Activated CD8-positive, alpha-beta T cell treated with anti-CD3 and anti-CD28 coated beads for 36 hours (primary cell): ENCODE data around the gene BTAF1. TPM values are rescaled to one million over a fixed set of nuclear protein-coding genes. Genes with fewer than 3 reads are reported as not detected.

Source experiments
- ATAC-seq: fragments of 200-7000 bp; cut with Tn5 transposase; one replicate; pipeline ENCODE4 v1.10.0; 2021; ENCODE audit warnings: mild to moderate bottlenecking, moderate library complexity
- CTCF ChIA-PET: fragments of 350-600 bp; sonication (Branson Sonifier 250); formaldehyde crosslinking; loops from one replicate; lab custom pipeline; 2021; ENCODE audit warnings: antibody characterized with exemption; lab: Charles Lee
- POLR2A ChIA-PET: fragments of 350-600 bp; sonication (Branson Sonifier 250); formaldehyde crosslinking; loops from one replicate; lab custom pipeline; 2021; ENCODE audit warnings: antibody characterized with exemption; lab: Charles Lee
- DNase-seq: peaks from one replicate; pipeline ENCODE4 v3.0.0-alpha.2; 2020
- H3K27ac Mint-ChIP-seq: one replicate; pipeline ENCODE4 v1.8.0; 2021; ENCODE audit warnings: mild to moderate bottlenecking, mixed read lengths
- H3K27me3 Mint-ChIP-seq: one replicate; pipeline ENCODE4 v1.8.0; 2021; ENCODE audit warnings: mixed read lengths
- H3K36me3 Mint-ChIP-seq: one replicate; pipeline ENCODE4 v1.8.0; 2021; ENCODE audit warnings: low read depth, mixed read lengths
- H3K4me1 Mint-ChIP-seq: one replicate; pipeline ENCODE4 v1.8.0; 2021; ENCODE audit warnings: low read depth, mixed read lengths
- H3K4me3 Mint-ChIP-seq: one replicate; pipeline ENCODE4 v1.8.0; 2021; ENCODE audit warnings: mild to moderate bottlenecking, moderate library complexity, mixed read lengths
- H3K9me3 Mint-ChIP-seq: one replicate; pipeline ENCODE4 v1.8.0; 2021; ENCODE audit warnings: mixed read lengths
- intact Hi-C: fragments of 100-400 bp; cut with micrococcal nuclease; formaldehyde crosslinking; loops from one replicate; pipeline ENCODE4 v1.10.0; 2022
- total RNA-seq, 2 experiments: library from RNA; stranded (reverse); gene quantifications; one replicate each; pipeline ENCODE4 v1.2.3, GENCODE V29; 2021
- TF ChIP-seq, protein P1 (sequence below): fragments of 200-600 bp; IDR thresholded peaks from one replicate; pipeline ENCODE4 v1.8.0; 2022; ENCODE audit warnings: antibody characterized with exemption, mild to moderate bottlenecking

Gene BTAF1
- total RNA-seq, 2 experiments from 2014 or later = 73.4 to 75.3 TPM

DNA sequence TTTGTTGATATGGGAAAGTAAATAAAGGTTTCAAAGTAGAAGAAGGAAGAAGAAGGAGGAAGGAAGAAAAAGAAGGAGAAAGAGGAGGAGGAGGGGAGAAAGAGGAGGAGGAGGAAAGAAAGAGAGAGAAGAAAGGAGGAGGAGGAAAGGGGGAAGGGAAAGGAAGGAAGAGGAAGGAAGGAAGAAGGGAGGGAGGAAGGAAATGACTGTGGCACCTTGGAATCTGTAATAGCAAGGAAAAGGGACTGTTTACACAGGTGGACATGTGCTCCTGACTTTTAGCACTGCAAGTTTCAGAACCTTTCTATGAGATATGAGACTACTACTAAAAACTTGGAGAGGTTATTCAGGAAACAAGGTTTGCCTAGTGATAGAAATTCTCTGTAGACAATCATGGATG lies 153.2 kb downstream of the BTAF1 start:
- Mint-ChIP-seq H3K27me3 (no peaks in the 10 kb centered on the region), H3K9me3 (no peaks in the 10 kb centered on the region), H3K4me1 (no peaks in the 10 kb centered on the region), H3K36me3 (peaks cover 4% of the 10 kb centered on the region), H3K27ac (no peak overlapping the region), H3K4me3 (no peak overlapping the region)
- ATAC-seq = no peak
- POLR2A ChIA-PET = no interaction called here
- CTCF ChIA-PET = interaction anchor here (1.1 kb wide), 1 partner anchor 11 kb away, joined by 3 read pairs; no protein-coding TSS in a partner anchor
- DNase-seq = no peak
- TF ChIP-seq, protein P1, sequence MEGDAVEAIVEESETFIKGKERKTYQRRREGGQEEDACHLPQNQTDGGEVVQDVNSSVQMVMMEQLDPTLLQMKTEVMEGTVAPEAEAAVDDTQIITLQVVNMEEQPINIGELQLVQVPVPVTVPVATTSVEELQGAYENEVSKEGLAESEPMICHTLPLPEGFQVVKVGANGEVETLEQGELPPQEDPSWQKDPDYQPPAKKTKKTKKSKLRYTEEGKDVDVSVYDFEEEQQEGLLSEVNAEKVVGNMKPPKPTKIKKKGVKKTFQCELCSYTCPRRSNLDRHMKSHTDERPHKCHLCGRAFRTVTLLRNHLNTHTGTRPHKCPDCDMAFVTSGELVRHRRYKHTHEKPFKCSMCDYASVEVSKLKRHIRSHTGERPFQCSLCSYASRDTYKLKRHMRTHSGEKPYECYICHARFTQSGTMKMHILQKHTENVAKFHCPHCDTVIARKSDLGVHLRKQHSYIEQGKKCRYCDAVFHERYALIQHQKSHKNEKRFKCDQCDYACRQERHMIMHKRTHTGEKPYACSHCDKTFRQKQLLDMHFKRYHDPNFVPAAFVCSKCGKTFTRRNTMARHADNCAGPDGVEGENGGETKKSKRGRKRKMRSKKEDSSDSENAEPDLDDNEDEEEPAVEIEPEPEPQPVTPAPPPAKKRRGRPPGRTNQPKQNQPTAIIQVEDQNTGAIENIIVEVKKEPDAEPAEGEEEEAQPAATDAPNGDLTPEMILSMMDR = no peak
- intact Hi-C loops = no loop called here

DNA sequence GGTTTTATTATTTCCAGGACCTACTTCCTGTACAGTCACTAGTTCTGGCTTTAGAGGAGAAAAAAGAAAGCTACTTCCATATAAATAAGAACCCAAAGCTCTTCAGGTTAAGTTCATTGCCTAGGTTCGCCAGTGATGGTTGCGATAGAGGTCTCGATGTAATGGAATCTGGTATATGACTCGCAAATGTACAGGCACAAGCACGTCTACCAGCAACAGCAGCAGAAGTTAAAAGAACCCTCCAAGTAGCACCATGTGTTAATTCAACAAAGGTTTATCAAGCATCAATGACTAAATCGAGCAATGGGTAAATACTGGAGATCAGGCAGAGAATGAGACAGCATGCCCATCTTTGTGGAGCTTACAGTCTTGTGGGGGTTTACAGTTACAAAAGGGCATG lies 155.4 kb downstream of the BTAF1 start:
- H3K9me3 Mint-ChIP-seq = no peaks in the 10 kb centered on the region
- no peak for DNase-seq
- H3K27ac Mint-ChIP-seq = no peak overlapping the region
- no peaks in the 10 kb centered on the region for H3K4me1 Mint-ChIP-seq
- H3K36me3 Mint-ChIP-seq = peaks cover 4% of the 10 kb centered on the region
- H3K27me3 Mint-ChIP-seq = no peaks in the 10 kb centered on the region
- ATAC-seq = no peak
- TF ChIP-seq, protein P1 = no peak
- ChIA-PET POLR2A (no interaction called here), CTCF (interaction anchor here (1.2 kb wide), 1 partner anchor 9 kb away, joined by 4 read pairs; no protein-coding TSS in a partner anchor)
- intact Hi-C loops = no loop called here
- H3K4me3 Mint-ChIP-seq = no peak overlapping the region

Other genes starting within 250 kb of the BTAF1 start
- gene TNKS2, start 125.3 kb upstream of the BTAF1 start, total RNA-seq = 10 to 100 TPM; 22.1 to 22.8 TPM
- 1 to 10 TPM; 2.2 to 3.1 TPM for gene FGFBP3, start 14.3 kb upstream of the BTAF1 start, total RNA-seq